Stimulated activated CD4-positive, alpha-beta T cell treated with anti-CD3 and anti-CD28 coated beads, Interleukin-1b, Interleukin-23, amount 100 ng/mL, for 1 hour (primary cell): ENCODE data around the gene RFNG.

Source experiments
- DNase-seq, 2 donors: peaks; one replicate each; pipeline ENCODE4 v3.0.0-alpha.2; 2020; ENCODE audit warnings: low read depth in 2 of 2

RFNG gene, protein sequence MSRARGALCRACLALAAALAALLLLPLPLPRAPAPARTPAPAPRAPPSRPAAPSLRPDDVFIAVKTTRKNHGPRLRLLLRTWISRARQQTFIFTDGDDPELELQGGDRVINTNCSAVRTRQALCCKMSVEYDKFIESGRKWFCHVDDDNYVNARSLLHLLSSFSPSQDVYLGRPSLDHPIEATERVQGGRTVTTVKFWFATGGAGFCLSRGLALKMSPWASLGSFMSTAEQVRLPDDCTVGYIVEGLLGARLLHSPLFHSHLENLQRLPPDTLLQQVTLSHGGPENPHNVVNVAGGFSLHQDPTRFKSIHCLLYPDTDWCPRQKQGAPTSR

DNA sequence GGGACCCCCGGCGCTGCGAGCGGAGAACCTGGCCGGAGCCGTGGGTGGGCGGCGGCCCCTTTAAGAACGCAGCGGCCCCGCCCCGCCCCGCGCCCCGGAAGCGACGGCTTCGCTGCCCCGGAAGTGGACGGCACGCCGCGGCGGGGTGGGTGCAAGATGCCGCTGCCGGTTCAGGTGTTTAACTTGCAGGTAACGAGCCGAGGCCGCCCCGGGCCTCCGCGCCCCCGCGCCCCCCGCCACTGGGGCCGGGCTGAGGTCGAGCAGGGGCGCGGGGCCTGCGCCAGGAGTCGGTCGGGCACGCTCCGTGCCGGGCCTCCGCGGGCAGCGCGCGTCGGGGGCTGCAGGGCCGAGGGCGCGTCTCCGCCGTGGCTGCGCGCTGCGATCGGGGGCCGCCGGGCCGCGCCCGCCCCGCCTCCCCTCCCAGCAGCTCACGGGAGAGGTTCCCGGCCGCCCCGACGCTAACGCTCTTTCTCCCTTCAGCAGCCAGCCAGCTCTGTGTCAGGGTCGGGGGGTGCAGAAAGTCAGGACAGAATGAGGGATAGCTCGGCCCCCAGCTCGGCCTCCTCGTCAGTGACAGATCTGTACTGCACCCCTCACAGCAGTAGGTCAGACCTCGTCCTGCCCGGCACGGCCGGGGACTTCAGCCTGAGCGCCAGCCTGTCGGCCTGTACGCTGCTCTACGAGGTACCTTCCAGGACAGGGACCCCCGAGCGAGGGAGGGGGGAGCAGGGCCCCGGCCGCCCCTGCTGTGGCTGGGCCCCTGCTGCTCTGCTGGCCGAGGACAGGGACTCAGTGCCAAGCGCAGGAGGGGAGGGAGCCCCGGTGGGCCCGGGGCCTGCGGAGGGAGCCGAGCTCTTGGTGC, at the start of gene RFNG, which contains the start of gene GPS1:
Gene RFNG, minus strand, starts transcription at position 36 of the 862 bp plus-strand sequence. CDS start 45 bp downstream, outside the sequence.
Gene GPS1, plus strand, starts transcription at position 123 of the 862 bp plus-strand sequence. Its CDS starts 34 bp downstream, at position 157.
- DNase-seq = peak; percentile 53 to 75

DNA sequence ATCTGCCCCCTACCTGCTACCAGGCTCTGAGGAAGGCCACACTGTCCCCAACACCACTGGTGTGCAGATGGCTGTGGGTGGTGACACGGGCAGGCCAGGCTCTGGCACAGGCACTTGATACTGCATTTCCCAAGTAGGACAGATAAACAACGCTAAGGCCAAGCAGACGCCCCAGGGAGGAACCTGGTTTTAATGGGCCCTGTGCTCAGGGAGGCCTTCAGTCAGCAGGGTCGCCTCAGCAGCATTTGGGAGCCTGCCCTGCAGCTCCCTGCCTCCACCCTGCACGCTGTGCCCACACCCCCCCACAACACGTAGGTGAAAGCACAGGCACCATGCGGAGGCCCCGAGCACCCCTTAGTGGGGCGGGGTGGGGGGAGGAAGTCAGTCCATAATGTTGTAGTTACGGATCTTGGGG, 49.7 kb upstream of the RFNG start:
- no peak for DNase-seq

DNA sequence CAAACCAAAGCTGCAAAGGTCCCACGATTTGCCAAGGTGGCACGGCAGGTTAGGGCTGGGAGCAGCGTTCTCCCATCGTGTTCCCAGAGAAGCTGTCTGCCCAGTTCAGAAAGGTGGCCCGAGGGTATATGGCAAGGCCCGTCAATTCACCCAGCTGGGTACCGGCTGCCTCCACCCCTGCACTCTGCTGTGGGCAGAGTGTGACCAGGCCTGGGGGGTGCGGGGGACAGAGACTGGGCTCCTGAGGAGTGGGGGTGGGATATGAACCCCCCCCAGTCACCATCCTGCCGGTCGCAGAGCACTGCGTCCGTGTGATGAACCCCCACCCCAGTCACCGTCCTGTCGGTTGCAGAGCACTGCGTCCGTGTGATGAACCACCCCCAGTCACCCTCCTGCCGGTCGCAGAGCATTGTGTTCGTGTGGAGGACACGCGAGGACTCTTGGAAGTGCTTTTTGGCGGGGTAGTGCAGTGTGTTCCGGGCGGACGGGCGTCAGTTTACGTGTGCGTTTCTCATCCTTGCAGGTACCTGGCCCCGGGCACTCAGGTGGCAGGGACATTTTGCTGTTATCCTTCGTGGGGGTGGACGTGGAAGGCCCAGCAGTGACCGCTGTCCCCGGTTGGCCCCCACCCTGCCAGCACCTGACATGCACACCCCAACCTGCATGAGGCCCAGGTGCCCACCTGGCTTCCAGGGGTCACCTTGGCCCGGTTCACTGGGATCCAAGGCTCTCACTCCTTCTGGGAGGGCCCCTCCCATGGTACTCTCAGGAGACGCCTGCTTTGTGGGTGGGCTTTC, 49.1 kb upstream of the RFNG start:
- no peak for DNase-seq

DNA sequence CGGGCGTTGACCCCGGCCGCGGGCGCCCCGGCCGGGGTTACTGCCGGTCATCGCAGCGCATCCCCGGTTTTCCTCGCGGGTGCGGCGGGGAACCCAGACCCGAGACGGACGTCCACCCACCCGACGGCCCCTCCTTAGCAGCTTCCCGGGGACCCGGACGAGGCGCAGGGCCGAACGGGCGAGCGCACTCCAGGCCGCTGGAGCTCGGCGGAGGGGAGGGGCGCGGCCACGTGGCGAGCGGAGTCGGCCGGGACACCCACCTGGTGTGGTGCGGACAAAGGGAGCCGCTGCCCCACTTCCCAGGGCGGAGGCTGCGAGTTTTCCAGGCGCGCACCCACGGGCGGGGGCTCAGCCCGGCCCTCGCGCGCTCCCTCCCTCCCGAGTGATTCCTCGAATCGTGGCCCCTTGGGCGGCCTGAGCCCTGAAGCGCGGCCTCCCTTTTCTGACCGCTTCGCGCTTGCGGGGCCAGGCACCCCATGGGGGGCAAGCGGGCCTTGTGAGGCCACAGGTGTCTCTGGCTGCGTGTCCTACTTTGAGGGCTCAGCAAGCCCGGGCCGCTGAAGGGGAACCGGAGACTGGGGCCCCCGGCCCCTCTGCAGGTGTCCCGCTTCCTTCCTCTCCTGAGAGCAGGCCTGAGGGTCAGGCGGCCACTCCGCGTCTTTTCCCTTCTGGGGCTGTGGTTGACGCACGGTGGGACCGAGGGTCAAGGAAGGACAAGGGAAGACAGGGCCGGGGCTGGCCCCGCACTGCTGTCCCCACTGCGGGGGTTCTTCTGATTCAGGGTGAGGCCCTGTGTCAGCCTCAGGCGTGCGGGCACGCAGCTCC, 47.5 kb upstream of the RFNG start:
- DNase-seq = no peak

DNA sequence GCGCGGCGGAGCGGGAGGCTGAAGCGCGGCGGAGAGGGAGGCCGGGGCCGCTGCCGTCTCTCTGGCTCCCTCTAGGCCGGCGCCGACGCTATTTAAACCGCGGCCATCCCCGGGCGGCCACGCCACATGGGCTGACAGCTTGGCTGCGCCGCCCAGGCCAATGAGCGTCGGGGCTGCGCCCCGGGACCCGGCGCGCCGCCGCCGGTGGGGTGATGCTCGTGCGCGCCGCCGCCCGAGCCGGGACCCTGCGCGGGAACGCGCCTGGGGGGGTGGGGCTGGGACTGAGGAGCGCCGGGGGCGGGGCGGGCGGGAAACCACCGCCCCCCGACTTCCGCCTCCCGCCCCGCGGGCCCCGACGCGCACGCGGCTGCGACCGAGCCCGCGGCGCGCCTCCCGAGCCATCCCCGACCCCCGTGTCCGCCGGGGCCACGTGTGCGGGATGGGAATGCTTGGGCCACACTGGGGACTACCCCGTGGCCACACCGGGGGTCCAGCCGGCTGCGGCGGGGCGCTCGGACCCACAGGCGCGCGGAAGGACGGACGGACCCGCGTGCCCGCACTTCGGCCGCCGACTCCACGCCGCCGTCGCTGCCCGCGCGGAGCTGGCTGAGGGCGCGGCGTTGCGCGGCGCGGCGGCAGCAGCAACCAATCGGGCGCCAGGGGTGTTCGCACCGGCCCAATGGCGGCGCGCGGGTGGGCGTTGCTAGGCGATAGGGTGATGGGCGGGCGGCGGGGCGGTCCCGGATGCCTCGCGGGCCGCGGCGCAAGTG, 46.7 kb upstream of the RFNG start, which contains the start of gene FASN:
Gene FASN, minus strand, starts transcription at position 68 of the 770 bp plus-strand sequence. CDS start 1,791 bp downstream, outside the sequence.
- peak; percentile 82 to 93 for DNase-seq

DNA sequence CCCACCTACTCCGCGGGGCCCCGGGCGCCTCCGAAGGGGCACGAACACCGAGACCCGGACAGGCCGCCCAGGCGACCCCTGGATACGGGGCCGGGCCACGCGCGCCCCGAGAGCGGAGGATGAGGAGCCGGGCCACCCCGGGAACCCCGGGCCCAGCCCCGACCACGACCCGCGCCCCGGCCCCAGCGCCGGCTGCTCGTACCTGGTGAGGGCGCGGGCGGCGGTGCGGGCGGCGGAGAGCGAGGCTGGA, 46.2 kb upstream of the RFNG start:
- no peak for DNase-seq

DNA sequence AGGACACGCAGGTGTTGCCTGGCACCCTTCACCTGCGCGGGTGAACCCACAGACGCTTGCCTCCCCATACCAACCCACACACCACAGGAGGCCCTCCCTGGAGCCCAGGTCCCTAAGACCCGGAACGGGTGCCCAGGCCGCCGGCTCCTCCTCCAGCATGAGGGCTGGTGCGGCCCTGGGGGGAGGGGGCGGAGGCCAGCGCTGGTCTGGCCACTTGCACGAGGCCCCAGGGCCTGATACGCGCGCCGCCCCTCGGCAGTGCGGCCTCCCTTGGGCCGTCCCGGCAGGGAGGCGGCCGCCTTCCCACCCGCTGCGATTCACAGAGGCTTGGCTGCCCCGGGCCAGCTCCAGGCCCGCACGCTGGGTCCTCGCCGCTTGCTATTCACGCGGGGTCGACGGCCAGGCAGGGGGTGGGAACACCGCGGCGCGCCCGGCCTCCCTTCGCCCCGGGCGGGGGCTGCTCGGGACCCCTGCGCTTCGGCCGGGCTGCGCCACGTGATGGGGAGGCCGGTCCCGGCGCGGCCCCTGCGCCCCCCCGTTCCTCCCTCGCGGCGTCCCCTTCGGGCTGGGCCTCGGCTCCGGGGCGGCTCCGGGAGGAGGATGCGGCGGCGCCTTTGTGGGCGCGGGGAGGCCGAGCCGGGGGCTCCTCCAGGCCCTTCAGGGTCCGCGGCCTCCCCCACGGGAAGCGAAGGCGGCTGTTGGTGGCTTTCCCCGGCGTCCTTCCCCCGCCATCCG, 45.7 kb upstream of the RFNG start:
- peak in 1 of 2 donors; percentile 29 for DNase-seq

DNA sequence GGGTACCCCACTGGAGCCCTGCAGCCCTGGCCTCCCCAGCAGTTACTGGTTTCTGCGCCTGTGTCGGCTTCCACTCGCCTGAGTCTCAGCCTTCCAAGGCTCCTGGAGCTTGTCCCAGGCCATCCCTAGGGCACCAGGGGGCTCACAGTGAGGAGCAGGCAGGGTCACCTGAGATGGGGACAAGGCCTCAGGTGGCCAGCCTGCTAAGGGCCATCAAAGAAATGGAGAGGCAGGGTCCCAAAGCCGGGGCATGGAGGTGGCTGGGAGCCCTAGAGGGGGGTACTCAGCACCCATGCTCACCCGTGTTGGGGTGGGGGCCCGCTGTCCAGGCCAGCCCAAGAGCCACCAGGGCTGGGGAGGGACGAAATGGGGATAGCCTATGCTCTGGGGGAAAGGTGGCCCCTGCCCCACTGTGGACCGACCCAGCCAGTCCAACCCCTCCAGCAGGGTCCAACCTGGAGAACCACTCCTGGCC, 45.1 kb upstream of the RFNG start:
- no peak for DNase-seq

DNA sequence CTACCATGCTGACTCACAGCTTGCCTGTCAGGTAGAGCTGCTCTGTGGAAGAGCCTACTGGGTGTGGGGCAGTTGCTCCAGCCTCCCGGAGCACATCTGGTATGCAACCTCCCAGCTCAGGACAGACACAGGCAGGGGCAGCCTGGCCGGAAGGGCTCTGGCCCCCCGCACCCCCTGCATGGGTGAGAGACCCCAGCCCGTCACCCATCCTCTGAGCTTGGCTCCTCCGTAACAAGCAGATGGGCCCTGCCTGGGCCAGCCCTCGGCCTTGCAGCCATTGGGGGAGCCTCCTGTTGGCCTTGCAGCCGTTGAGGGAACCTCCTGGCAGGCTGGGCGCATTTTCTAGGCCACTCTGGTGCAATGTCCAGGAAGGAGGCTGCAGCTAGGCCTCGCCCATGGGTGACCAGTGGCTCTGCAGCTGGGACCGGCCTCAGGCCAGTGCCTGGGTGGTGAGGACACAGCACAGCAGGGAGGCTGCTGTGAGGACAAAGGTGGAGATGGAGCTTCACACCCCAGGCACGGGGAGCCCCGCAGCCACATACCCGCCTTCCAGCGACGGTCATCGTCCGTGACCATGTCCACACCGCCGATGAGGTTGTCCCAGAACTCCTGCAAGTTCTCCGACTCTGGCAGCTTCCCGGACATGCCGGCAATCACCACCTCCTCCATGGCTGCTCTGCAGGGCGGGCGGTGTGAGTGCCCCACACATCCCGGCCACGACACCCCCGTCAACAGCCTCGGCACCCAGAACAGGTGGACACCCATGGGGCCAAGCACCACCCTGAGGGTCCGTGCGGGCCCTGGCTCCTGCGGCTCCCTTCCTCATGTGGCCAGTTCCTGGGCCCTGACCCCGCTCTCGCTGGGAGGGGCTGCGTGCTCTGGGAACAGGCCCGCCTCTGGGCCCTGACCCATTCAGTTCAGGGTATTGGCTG, 44.4 kb upstream of the RFNG start:
- no peak for DNase-seq

DNA sequence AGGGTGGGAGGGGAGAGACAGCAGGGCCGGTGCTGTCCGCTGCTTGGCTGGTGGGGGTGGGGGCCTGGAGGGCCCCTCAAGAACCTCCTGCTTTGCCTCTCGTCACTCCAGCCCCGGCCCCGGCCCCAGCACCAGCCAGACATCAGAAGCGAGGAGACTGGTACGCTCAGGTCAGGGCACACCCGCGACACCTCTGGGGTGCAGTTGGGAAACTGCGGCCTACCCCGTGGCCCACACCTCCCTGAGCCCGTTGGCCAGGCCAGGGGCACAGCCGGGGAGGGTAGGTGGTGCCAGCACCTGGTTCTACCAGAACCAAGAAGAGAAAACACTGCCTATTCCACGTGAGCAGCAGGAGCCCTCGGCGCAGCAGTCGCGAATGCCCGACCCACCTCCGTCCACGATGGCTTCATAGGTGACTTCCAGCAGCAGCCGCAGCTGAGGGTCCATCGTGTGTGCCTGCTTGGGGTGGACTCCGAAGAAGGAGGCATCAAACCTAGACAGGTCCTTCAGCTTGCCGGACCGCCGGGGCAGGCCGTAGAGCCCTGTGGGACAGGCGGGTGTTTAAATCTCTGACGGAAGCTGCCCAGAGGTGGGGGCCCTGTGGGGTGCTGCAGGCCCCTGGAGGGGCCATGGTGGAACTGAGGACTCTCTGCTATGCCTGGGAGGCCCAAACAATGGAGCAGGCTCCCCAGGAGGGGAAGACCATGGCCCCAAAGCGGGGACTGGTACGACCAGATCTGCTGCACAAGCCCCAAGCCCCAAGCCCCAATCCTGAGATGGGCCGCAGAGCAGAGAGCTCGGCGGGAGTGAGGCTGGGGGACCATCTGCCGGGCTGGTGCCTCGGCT, 43.5 kb upstream of the RFNG start:
- no peak for DNase-seq

DNA sequence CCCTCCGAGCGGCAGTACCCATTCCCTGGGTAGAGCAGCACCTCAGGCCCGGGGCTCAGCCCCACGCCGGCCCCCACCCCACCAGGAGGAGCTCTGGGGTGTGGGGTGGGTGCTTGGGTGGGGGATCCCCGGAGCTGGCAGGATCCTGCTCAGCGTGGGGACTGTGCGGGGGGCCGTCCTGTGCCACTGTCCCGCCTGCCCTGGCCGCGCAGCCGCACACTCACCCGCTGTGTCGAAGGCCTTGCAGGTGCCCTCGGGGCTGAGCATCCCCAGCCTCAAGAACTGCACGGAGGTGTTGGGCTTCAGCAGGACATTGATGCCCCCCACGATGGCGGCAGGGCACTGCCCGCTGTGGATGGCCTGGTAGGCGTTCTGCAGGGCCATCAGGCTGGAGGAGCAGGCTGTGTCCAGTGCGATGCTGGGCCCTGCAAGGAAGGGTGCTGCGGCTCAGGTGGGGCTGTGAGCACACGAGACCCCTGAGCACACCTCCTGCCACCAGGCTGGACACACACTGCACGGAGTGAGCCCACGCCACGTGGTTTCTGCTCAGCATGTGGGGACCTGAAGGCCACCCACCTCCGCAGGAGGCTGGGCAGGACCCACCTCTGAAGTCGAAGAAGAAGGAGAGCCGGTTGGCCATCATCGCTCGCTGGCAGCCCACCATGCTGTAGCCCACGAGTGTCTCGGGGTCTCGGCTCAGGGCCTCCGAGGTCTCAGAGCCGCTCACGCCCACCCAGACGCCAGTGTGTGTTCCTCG, 41.6 kb upstream of the RFNG start:
- no peak for DNase-seq

DNA sequence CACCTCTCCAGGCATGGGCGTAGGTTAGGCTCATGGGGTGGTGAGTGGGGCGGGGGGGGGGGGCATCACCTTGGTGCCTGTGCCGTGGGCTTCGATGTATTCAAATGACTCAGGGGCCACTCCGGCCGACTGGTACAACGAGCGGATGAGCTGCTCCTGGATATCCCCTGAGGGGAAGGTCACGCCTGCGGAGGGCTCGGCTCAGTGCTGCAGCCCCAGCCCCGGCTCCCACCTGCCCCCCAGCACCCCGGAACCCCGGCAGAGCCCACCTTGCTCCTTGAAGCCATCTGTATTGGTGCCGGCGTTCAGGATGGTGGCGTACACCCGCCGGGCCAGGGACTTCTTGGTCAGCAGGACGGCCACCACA, 41.0 kb upstream of the RFNG start:
- DNase-seq = no peak

DNA sequence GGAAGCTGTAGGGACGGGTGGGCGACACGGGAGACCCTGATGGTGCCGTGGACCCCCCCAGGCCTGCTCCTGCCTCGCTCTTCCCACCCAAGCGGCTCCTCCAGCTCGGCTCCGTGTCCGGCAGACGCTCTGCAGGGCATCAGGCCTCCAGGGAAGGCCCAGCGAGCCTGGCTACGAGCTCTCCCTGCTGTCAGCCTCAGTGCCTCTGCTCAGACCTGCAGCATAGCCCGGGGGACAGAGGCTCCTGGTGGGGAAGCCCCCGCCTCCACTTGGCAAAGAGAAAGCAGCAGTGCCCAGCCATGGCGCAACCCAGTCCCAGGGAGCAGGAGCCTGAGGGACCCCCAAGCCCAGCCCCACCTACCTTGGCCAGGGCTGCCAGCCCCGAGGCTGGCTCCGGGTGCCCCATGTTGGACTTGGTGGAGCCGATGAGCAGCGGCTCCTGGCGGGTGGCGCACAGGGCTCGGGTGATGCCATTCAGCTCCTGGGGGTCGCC, 40.5 kb upstream of the RFNG start:
- no peak for DNase-seq

DNA sequence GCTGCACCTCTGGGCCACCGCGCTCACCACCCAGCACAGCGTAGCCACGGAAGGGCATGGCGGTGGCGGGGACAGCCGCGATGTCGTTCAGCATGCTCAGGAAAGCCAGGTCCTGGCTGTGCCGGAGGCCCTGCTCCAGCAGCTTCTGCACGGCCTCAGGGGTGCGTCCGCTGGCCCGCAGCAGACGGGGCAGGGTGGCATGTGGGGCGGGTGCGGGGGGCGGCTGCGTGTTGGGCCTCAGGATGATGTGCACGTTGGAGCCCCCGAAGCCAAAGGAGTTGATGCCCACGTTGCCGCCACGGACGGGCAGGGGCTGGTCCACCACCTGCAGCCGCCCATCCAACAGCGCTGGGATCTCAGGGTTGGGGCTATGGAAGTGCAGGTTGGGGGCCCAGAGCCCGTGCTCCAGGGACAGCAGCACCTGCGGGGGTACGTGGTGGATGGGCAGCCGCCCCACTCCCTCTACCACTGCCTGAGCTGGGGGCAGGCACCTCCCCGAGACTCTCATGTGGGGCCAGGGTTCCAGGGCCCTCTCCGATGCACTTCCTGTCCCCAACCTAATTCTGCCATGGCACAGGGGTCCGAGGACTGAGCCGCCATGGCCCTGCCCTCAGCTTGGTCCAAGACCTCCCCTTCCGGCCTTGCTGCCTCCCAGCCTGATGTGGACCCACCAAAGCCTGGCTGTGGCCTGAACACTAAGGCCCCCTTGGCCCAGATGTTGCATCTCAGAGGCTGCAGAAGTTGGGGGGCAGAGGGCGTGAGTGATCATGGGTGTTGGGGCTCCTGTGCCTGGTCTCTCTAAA, 39.9 kb upstream of the RFNG start:
- no peak for DNase-seq

DNA sequence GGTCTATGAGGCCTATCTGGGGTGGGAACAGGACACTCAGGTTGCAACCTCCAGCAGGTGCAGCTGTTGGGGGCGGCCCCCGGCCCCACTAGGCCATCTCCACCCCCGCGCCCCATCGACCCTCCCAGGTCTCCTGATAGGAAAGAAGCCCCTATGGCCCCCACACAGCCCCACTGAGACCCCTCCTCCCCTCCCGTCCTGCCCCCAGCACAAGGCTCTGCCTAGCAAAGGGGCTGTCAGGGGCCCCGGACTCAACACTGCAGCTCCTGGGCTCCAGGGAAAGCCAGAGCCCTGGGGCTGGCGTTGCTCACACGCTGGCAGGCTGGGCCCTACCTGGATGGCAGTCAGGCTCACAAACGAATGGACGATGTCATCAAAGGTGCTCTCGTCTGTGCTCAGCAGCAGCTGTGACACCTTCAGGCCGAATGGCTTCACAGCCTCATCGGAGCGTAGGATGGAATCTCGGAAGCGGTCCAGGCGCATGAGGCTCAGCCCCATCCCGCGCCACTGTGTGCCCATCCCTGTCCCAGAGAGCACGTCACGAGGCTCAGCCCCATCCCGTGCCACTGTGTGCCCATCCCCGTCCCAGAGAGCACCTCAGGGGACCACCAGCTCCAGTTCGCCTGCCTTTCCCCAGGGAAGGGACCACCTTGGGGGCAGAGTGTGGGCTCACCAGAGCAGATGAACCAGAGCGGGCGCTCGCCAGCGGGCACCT, 39.1 kb upstream of the RFNG start:
- DNase-seq = no peak
